ENCODE measurements around the gene TBC1D14. TPM values are rescaled to one million over a fixed set of nuclear protein-coding genes. Genes with fewer than 3 reads are reported as not detected.

The TBC1D14 gene
- total and polyA plus RNA-seq, 10 of the 15 experiments (the other 5 are each of a cell fraction or from before 2014, with no cell fraction given), result 0.87 to 39.3 (median 30.1) TPM

- TF ChIP-seq, protein P1, sequence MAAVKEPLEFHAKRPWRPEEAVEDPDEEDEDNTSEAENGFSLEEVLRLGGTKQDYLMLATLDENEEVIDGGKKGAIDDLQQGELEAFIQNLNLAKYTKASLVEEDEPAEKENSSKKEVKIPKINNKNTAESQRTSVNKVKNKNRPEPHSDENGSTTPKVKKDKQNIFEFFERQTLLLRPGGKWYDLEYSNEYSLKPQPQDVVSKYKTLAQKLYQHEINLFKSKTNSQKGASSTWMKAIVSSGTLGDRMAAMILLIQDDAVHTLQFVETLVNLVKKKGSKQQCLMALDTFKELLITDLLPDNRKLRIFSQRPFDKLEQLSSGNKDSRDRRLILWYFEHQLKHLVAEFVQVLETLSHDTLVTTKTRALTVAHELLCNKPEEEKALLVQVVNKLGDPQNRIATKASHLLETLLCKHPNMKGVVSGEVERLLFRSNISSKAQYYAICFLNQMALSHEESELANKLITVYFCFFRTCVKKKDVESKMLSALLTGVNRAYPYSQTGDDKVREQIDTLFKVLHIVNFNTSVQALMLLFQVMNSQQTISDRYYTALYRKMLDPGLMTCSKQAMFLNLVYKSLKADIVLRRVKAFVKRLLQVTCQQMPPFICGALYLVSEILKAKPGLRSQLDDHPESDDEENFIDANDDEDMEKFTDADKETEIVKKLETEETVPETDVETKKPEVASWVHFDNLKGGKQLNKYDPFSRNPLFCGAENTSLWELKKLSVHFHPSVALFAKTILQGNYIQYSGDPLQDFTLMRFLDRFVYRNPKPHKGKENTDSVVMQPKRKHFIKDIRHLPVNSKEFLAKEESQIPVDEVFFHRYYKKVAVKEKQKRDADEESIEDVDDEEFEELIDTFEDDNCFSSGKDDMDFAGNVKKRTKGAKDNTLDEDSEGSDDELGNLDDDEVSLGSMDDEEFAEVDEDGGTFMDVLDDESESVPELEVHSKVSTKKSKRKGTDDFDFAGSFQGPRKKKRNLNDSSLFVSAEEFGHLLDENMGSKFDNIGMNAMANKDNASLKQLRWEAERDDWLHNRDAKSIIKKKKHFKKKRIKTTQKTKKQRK (IDR thresholded peaks at IDR 0.05; ENCODE audit: low read depth, low read length), result no peak
- no peak for TF ChIP-seq SUPT20H (IDR thresholded peaks at IDR 0.05; ENCODE audit: borderline replicate concordance, control insufficient read depth, low read depth, low read length)
- TF ChIP-seq WRNIP1 (IDR thresholded peaks at IDR 0.05; ENCODE audit: borderline replicate concordance, low read depth, low read length), result no peak
- TF ChIP-seq BACH1 (IDR thresholded peaks at IDR 0.05; ENCODE audit: borderline replicate concordance), result 0 out of 2 replicates have a peak, but pooled peaks have one; percentile 19
- peak in 1 of 2 experiments; percentile 68; a peak in 2 of 3 replicates for TF ChIP-seq EGR1 (IDR thresholded peaks at IDR 0.05; ENCODE audit: borderline replicate concordance in 1 of 2, low read depth in 2 of 2, low read length in 2 of 2)
- peak; percentile 63; the same call in 1 of the 2 replicates for TF ChIP-seq CREB1 (IDR thresholded peaks at IDR 0.05; ENCODE audit: low read depth)
- TF ChIP-seq HSF1 (IDR thresholded peaks at IDR 0.05; ENCODE audit: low read depth, low read length), result no peak
- no peak for TF ChIP-seq ATF3 (IDR thresholded peaks at IDR 0.05; ENCODE audit: borderline replicate concordance, extremely low read depth, low read depth, low read length)
- no peak for TF ChIP-seq SREBF1 (IDR thresholded peaks at IDR 0.05; ENCODE audit: low read length)
- no peak for TF ChIP-seq BCL3 (IDR thresholded peaks at IDR 0.05; ENCODE audit: borderline replicate concordance, insufficient read depth, low read depth, low read length, poor library complexity, severe bottlenecking)
- TF ChIP-seq SP1 (IDR thresholded peaks at IDR 0.05; ENCODE audit: low read depth, low read length), result peak; percentile 90
- TF ChIP-seq MEF2A (IDR thresholded peaks at IDR 0.05; ENCODE audit: insufficient read depth, low read depth, low read length), result no peak
- 0 out of 2 replicates have a peak, but pooled peaks have one; percentile 8 for TF ChIP-seq JUND (IDR thresholded peaks at IDR 0.05; ENCODE audit: low read depth, low read length)
- TF ChIP-seq DPF2 (IDR thresholded peaks at IDR 0.05), result peak; percentile 31; the same call in 1 of the 2 replicates
- TF ChIP-seq, protein P2, sequence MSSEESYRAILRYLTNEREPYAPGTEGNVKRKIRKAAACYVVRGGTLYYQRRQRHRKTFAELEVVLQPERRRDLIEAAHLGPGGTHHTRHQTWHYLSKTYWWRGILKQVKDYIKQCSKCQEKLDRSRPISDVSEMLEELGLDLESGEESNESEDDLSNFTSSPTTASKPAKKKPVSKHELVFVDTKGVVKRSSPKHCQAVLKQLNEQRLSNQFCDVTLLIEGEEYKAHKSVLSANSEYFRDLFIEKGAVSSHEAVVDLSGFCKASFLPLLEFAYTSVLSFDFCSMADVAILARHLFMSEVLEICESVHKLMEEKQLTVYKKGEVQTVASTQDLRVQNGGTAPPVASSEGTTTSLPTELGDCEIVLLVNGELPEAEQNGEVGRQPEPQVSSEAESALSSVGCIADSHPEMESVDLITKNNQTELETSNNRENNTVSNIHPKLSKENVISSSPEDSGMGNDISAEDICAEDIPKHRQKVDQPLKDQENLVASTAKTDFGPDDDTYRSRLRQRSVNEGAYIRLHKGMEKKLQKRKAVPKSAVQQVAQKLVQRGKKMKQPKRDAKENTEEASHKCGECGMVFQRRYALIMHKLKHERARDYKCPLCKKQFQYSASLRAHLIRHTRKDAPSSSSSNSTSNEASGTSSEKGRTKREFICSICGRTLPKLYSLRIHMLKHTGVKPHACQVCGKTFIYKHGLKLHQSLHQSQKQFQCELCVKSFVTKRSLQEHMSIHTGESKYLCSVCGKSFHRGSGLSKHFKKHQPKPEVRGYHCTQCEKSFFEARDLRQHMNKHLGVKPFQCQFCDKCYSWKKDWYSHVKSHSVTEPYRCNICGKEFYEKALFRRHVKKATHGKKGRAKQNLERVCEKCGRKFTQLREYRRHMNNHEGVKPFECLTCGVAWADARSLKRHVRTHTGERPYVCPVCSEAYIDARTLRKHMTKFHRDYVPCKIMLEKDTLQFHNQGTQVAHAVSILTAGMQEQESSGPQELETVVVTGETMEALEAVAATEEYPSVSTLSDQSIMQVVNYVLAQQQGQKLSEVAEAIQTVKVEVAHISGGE (CRISPR knock-in tag; IDR thresholded peaks at IDR 0.05), result no peak
- TF ChIP-seq PML (IDR thresholded peaks at IDR 0.05; ENCODE audit: low read length), result no peak
Observed at GRCh38 chr4:7042503-7043283, 133.1 kb downstream of the TBC1D14 start (continued).
